Loucy (cell line): Measurements from ENCODE around the gene HIPK1.

ENCODE experiments used
- EZH2phosphoT487 ChIP-seq: fragments of 200-600 bp; IDR thresholded peaks from 2 replicates; pipeline ENCODE4 v1.6.1; 2018; ENCODE audit warnings: antibody characterized with exemption, mild to moderate bottlenecking, moderate library complexity, borderline replicate concordance
- TF ChIP-seq, protein P1 (sequence below): fragments of 200-600 bp; sonication (generic); conservative IDR thresholded peaks from 2 replicates; pipeline ENCODE4 v1.5.1; 2014; ENCODE audit warnings: mild to moderate bottlenecking, antibody characterized with exemption, low read length

DNA sequence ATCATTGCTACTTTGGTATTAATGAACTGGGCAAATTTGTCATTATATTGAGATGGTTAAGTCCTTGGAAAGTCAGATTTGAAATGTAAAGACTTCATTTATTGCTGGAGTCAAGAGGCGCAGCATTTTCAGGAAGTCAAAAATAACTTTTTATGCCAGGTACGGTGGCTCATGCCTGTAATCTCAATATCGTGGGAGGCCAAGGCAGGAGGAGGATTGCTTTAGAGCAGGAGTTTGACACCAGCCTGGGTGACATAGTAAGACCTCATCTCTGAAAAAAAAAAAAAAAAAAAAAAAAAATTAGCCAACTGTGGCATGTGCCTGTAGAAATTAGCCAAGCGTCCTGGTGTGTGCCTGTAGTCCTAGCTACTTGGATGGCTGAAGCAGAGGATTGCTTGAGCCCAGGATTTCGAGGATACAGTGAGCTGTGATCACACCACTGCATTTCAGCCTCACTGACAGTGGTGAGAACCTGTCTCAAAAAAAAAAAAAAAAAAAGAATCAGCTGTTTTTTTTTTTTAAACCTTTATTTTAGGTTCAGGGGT, 5.5 kb downstream of the HIPK1 start:
- TF ChIP-seq, protein P1, sequence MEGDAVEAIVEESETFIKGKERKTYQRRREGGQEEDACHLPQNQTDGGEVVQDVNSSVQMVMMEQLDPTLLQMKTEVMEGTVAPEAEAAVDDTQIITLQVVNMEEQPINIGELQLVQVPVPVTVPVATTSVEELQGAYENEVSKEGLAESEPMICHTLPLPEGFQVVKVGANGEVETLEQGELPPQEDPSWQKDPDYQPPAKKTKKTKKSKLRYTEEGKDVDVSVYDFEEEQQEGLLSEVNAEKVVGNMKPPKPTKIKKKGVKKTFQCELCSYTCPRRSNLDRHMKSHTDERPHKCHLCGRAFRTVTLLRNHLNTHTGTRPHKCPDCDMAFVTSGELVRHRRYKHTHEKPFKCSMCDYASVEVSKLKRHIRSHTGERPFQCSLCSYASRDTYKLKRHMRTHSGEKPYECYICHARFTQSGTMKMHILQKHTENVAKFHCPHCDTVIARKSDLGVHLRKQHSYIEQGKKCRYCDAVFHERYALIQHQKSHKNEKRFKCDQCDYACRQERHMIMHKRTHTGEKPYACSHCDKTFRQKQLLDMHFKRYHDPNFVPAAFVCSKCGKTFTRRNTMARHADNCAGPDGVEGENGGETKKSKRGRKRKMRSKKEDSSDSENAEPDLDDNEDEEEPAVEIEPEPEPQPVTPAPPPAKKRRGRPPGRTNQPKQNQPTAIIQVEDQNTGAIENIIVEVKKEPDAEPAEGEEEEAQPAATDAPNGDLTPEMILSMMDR = no peak
- no peak for TF ChIP-seq EZH2phosphoT487
